MM.1S (cell line): ENCODE data around the gene SH3RF3.

Source experiments
- DNase-seq: peaks from one replicate; pipeline ENCODE4 v3.0.0-alpha.2; 2015
- H2AFZ ChIP-seq: fragments of 300-600 bp; sonication (generic); 2 replicates; pipeline ENCODE4 v1.6.0; 2016; ENCODE audit warnings: antibody characterized with exemption, low read length
- H3F3A ChIP-seq: fragments of 300-600 bp; sonication (generic); 2 replicates; pipeline ENCODE4 v1.6.1; 2016; ENCODE audit warnings: mild to moderate bottlenecking, antibody characterized with exemption, low read length, moderate library complexity, mixed read lengths; ENCODE audit not compliant: insufficient read depth
- H3K27ac ChIP-seq: fragments of 300-600 bp; sonication (generic); 2 replicates; pipeline ENCODE4 v1.5.1; 2016; ENCODE audit warnings: mild to moderate bottlenecking, low read length
- H3K27me3 ChIP-seq: fragments of 300-600 bp; sonication (generic); replicated peaks from 2 replicates; pipeline ENCODE4 v1.6.0; 2016; ENCODE audit warnings: low read length; ENCODE audit not compliant: insufficient read depth
- H3K36me3 ChIP-seq: fragments of 300-600 bp; sonication (generic); replicated peaks from 2 replicates; pipeline ENCODE4 v1.6.1; 2016; ENCODE audit warnings: mild to moderate bottlenecking, low read length, mixed read lengths; ENCODE audit not compliant: insufficient read depth
- H3K4me1 ChIP-seq: fragments of 300-600 bp; sonication (generic); 2 replicates; pipeline ENCODE4 v1.6.1; 2016; ENCODE audit warnings: low read length, mixed read lengths
- H3K4me2 ChIP-seq: fragments of 300-600 bp; sonication (generic); 2 replicates; pipeline ENCODE4 v1.6.0; 2016; ENCODE audit warnings: low read depth, low read length
- H3K4me3 ChIP-seq: fragments of 300-600 bp; sonication (generic); 2 replicates; pipeline ENCODE4 v1.5.1; 2016; ENCODE audit warnings: low read length, mixed read lengths
- H3K79me2 ChIP-seq: fragments of 300-600 bp; sonication (generic); 2 replicates; pipeline ENCODE4 v1.6.1; 2016; ENCODE audit warnings: mixed run types, low read length, mixed read lengths
- H3K9ac ChIP-seq: fragments of 300-600 bp; sonication (generic); 2 replicates; pipeline ENCODE4 v1.6.1; 2016; ENCODE audit warnings: low read length, mixed read lengths
- H3K9me2 ChIP-seq: fragments of 300-600 bp; sonication (generic); replicated peaks from 2 replicates; pipeline ENCODE4 v1.6.1; 2016; ENCODE audit warnings: mild to moderate bottlenecking, low read length, mixed read lengths; ENCODE audit not compliant: insufficient read depth
- H3K9me3 ChIP-seq: fragments of 300-600 bp; sonication (generic); replicated peaks from 2 replicates; pipeline ENCODE4 v1.6.1; 2016; ENCODE audit warnings: mild to moderate bottlenecking, low read length, mixed read lengths; ENCODE audit not compliant: insufficient read depth
- H4K20me1 ChIP-seq: fragments of 300-600 bp; sonication (generic); 2 replicates; pipeline ENCODE4 v1.6.1; 2016; ENCODE audit warnings: mild to moderate bottlenecking, low read length, moderate library complexity, mixed read lengths; ENCODE audit not compliant: insufficient read depth
- EZH2 ChIP-seq: fragments of 300-600 bp; sonication (generic); optimal IDR thresholded peaks from 2 replicates; pipeline ENCODE3; 2017; ENCODE audit warnings: low read depth, mild to moderate bottlenecking, antibody characterized with exemption, low read length, mixed read lengths
- EZH2phosphoT487 ChIP-seq: fragments of 300-600 bp; sonication (generic); IDR thresholded peaks from 2 replicates; pipeline ENCODE4 v1.6.1; 2018; ENCODE audit warnings: antibody characterized with exemption, low read length
- TF ChIP-seq, protein P1 (sequence below): fragments of 300-600 bp; sonication (generic); IDR thresholded peaks from 2 replicates; pipeline ENCODE4 v1.5.1; 2016; ENCODE audit warnings: antibody characterized with exemption, low read length, mixed read lengths

Gene SH3RF3

DNA sequence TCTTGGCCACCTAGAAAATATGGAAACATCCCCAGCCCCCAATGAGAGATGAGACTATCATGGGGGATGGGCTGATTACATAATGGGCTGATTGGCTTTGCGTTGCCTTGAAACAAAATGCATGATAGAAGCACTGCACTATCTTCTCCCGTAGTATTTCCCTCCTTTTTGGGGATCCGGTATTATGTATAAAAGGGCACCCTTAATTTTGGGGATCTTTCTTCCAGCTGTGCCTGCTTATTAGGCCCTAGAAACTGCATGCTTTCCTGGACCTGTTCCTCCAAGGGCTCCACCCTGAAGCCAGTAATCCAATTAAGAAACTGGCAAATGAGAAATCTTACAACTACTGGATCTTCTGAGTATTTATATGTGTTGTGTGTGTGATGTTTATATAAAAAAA lies 34.9 kb upstream of the SH3RF3 start:
- TF ChIP-seq EZH2 (no peak), EZH2phosphoT487 (no peak)
- TF ChIP-seq, protein P1, sequence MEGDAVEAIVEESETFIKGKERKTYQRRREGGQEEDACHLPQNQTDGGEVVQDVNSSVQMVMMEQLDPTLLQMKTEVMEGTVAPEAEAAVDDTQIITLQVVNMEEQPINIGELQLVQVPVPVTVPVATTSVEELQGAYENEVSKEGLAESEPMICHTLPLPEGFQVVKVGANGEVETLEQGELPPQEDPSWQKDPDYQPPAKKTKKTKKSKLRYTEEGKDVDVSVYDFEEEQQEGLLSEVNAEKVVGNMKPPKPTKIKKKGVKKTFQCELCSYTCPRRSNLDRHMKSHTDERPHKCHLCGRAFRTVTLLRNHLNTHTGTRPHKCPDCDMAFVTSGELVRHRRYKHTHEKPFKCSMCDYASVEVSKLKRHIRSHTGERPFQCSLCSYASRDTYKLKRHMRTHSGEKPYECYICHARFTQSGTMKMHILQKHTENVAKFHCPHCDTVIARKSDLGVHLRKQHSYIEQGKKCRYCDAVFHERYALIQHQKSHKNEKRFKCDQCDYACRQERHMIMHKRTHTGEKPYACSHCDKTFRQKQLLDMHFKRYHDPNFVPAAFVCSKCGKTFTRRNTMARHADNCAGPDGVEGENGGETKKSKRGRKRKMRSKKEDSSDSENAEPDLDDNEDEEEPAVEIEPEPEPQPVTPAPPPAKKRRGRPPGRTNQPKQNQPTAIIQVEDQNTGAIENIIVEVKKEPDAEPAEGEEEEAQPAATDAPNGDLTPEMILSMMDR, result no peak
- no peak overlapping the region for H3K4me3 ChIP-seq
- no peaks in the 10 kb centered on the region for H3K9me2 ChIP-seq
- peaks cover 12% of the 10 kb centered on the region for H3K4me1 ChIP-seq
- H4K20me1 ChIP-seq, result no peaks in the 10 kb centered on the region
- no peaks in the 10 kb centered on the region for H3K27me3 ChIP-seq
- peaks cover 9% of the 10 kb centered on the region for H3F3A ChIP-seq
- DNase-seq, result no peak
- no peaks in the 10 kb centered on the region for H3K36me3 ChIP-seq
- no peaks in the 10 kb centered on the region for H3K79me2 ChIP-seq
- H3K27ac ChIP-seq, result no peak overlapping the region
- H3K4me2 ChIP-seq, result no peak overlapping the region
- H3K9ac ChIP-seq, result no peak overlapping the region
- no peak overlapping the region for H2AFZ ChIP-seq
- H3K9me3 ChIP-seq, result no peaks in the 10 kb centered on the region

DNA sequence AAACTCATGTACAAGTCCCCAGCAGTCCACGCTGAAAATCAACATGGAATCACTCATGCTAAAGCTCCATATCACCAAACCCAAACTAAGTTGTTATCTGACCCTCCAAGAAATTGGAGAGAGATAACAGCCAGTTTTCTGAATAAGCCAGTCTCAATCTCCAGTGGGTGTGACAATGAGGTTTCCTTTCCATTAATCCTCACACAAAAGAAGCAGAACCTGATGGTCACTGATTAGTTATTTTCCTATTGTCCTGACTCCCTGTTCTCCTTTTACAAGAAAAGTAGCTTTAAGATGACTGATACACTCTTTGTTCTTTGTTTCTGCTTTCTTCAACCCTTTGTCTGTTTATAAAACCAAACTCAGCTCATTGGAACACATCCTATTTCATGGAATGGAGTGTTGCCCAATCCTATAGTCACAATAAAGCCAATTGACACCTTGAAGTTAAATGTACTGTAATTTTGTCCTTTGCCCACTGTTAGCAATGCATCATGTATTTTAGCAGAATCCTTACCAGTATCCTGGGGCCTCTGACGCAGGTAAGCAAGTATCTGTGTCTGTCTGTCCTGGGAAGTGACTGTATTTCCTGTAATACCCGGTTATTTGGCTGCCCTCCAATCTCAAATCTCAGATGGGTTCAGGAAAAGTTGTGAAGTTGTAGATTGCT lies 30.6 kb upstream of the SH3RF3 start:
- TF ChIP-seq, protein P1, result no peak
- TF ChIP-seq EZH2phosphoT487 (no peak), EZH2 (no peak)
- Histone ChIP-seq H4K20me1 (no peaks in the 10 kb centered on the region), H3K9ac (no peak overlapping the region), H3K4me1 (no peaks in the 10 kb centered on the region), H3K4me3 (no peak overlapping the region), H3K79me2 (no peaks in the 10 kb centered on the region), H3K27me3 (no peaks in the 10 kb centered on the region), H3K27ac (no peak overlapping the region), H3F3A (no peaks in the 10 kb centered on the region), H2AFZ (no peak overlapping the region), H3K36me3 (no peaks in the 10 kb centered on the region), H3K9me3 (no peaks in the 10 kb centered on the region), H3K9me2 (no peaks in the 10 kb centered on the region), H3K4me2 (no peak overlapping the region)
- DNase-seq, result no peak

DNA sequence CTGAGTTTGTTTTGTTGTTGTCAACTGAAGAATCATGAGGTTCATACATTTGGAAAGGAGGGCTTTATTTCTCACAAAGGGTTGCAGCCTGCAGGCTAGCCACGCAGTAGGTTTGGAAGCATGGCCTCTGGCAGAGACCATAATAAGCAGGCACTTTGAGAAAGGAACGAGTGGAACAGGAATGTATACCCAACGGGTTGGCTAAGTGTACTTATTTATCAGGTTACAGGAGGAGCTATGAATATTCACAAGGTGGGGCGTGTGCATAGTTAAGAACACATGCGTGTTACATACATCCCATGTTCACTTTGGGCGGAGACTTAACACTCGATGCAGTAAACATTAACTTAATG lies 30.1 kb upstream of the SH3RF3 start:
- no peak overlapping the region for H3K27ac ChIP-seq

More for the DNA sequence above, 30.1 kb upstream of the SH3RF3 start:
- H3K4me1 ChIP-seq, result no peaks in the 10 kb centered on the region
- H3K4me2 ChIP-seq, result no peak overlapping the region
- no peak for DNase-seq
- no peaks in the 10 kb centered on the region for H3K9me2 ChIP-seq
- H3K9ac ChIP-seq, result no peak overlapping the region
- TF ChIP-seq, protein P1, result no peak
- no peak for TF ChIP-seq EZH2phosphoT487
- H3F3A ChIP-seq, result no peaks in the 10 kb centered on the region
- no peaks in the 10 kb centered on the region for H4K20me1 ChIP-seq
- no peaks in the 10 kb centered on the region for H3K79me2 ChIP-seq
- no peaks in the 10 kb centered on the region for H3K36me3 ChIP-seq
- H3K4me3 ChIP-seq, result no peak overlapping the region
- no peaks in the 10 kb centered on the region for H3K9me3 ChIP-seq
- no peaks in the 10 kb centered on the region for H3K27me3 ChIP-seq
- no peak overlapping the region for H2AFZ ChIP-seq
